AG04449 (cell line): Measurements from ENCODE around the gene SMCHD1.

Source experiments
- CTCF ChIA-PET: fragments of 350-600 bp; formaldehyde crosslinking; extraction: SDS; loops from one replicate; lab custom pipeline; 2021; ENCODE audit warnings: antibody characterized with exemption; lab: Yijun Ruan, JAX
- POLR2A ChIA-PET: fragments of 400-600, 350-600 bp; formaldehyde crosslinking; extraction: SDS; loops from one replicate; lab custom pipeline; 2020; ENCODE audit warnings: antibody characterized with exemption, inconsistent platforms; lab: Yijun Ruan, JAX
- DNase-seq: peaks from one replicate; pipeline ENCODE4 v3.0.0-alpha.2; 2010; ENCODE audit warnings: low read depth, low spot score
- H3K4me3 ChIP-seq: 2 replicates; pipeline ENCODE4 v1.5.1; 2011; ENCODE audit warnings: low read depth, mild to moderate bottlenecking, control low read depth, low read length
- TF ChIP-seq, protein P1 (sequence below): IDR thresholded peaks from one replicate; pipeline ENCODE4 v1.5.1; 2011; ENCODE audit warnings: mild to moderate bottlenecking, moderate library complexity, low read length, control low read depth, inconsistent platforms; ENCODE audit not compliant: insufficient read depth; ENCODE audit errors: missing control alignments

The SMCHD1 gene

DNA sequence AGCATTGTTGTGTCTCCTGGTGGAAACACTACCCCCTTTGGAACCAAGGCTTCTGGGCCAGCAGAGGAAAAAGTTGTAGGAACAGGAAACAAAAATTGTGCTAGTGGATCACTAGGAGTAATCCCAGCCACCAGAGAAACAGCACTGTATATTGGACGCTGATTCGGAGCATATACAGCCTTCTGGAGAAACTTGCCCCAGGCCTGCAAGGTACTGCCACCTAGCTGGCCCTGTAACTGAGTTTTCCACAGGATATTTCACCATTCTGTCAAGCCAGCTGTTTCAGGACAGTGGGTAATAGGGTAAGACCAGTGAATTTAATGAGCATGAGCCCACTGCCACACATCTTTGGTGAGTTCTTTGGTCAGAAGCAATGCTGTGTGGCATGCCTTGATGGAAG is 166.2 kb downstream of the SMCHD1 start:
- DNase-seq = no peak
- no peak overlapping the region for H3K4me3 ChIP-seq
- ChIA-PET CTCF (no interaction called here), POLR2A (no interaction called here)
- TF ChIP-seq, protein P1, sequence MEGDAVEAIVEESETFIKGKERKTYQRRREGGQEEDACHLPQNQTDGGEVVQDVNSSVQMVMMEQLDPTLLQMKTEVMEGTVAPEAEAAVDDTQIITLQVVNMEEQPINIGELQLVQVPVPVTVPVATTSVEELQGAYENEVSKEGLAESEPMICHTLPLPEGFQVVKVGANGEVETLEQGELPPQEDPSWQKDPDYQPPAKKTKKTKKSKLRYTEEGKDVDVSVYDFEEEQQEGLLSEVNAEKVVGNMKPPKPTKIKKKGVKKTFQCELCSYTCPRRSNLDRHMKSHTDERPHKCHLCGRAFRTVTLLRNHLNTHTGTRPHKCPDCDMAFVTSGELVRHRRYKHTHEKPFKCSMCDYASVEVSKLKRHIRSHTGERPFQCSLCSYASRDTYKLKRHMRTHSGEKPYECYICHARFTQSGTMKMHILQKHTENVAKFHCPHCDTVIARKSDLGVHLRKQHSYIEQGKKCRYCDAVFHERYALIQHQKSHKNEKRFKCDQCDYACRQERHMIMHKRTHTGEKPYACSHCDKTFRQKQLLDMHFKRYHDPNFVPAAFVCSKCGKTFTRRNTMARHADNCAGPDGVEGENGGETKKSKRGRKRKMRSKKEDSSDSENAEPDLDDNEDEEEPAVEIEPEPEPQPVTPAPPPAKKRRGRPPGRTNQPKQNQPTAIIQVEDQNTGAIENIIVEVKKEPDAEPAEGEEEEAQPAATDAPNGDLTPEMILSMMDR = no peak

DNA sequence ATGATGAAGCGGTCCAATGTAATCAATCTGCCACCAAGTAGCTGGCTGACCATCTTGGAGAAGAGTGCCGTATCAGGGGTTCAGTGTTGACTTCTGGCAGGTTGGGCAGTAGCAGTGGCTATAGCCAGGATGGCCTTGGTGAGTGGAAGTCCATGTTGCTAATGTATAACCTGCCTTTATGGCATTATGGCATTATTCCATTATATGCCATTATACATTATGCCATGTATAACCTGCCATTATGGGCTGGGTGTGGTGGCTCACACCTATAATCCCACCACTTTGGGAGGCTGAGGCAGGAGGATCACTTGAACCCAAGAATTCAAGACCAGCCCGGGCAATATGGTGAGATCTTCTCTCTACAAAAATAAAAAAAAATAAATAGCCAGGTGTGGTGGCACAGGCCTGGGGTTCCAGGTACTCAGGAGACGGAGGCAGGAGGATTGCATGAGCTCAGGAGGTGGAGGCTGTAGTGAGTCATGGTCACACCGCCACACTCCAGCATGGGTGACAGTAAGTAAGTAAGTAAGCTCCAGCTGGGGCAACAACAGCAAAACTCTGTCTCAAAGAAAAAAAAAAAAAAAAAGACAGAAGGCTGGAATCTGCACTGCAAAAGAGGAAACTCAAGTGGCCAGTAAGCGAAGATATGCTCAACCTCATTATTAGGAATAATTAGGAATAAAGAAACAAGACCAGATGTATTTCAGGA is 166.8 kb downstream of the SMCHD1 start:
- CTCF ChIA-PET = no interaction called here
- TF ChIP-seq, protein P1 = no peak
- DNase-seq = no peak
- H3K4me3 ChIP-seq = no peak overlapping the region
- POLR2A ChIA-PET = no interaction called here

GRCh38 chr18:2823202-2823601 is 167.7 kb downstream of the SMCHD1 start:
- CTCF ChIA-PET = interaction anchor here (0.9 kb wide), 1 partner anchor 13 kb away, joined by 3 read pairs; no protein-coding TSS in a partner anchor
- DNase-seq = no peak
- POLR2A ChIA-PET = no interaction called here
- TF ChIP-seq, protein P1 = no peak
- H3K4me3 ChIP-seq = no peak overlapping the region

DNA sequence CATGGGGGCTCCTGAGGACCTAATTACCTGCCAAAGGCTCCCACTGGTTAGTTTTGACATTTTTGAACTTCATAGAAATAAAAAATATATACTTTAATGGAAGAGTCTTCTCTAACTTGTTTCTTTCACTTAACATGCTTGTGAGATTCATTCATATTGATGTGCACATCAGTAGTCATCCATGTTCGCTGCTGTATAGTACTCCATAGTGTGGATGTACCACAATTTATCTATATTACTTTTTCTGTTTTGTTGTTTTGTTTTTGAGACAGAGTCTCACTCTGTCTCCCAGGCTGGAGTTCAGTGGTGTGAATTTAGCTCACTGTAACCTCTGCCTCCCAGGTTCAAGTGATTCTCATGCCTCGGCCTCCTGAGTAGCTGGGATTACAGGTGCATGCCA is 168.4 kb downstream of the SMCHD1 start:
- POLR2A ChIA-PET = no interaction called here
- CTCF ChIA-PET = interaction anchor here (0.9 kb wide), 1 partner anchor 12 kb away, joined by 3 read pairs; no protein-coding TSS in a partner anchor

DNA sequence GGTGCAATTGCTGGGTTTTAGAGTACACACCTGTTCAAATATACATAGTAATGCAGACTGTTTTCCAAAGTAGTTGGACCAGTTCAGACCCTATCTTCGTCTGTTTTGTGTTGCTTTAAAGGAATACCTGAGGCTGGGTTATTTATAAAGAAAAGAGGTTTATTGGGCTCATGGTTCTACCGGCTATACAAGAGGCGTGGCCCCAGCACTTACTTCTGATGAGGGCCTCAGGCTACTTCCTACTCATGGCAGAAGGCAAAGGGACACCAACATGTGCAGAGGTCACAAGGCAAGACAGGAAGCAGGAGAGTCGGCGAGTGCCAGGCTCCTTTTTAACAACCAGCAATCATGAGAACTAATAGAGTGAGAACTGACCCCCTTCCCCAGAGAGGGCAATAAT is 169.3 kb downstream of the SMCHD1 start:
- POLR2A ChIA-PET = no interaction called here
- no peak for DNase-seq
- TF ChIP-seq, protein P1 = no peak

More for the DNA sequence above, 168.4 kb downstream of the SMCHD1 start:
- DNase-seq = no peak
- H3K4me3 ChIP-seq = no peak overlapping the region
- TF ChIP-seq, protein P1 = no peak

DNA sequence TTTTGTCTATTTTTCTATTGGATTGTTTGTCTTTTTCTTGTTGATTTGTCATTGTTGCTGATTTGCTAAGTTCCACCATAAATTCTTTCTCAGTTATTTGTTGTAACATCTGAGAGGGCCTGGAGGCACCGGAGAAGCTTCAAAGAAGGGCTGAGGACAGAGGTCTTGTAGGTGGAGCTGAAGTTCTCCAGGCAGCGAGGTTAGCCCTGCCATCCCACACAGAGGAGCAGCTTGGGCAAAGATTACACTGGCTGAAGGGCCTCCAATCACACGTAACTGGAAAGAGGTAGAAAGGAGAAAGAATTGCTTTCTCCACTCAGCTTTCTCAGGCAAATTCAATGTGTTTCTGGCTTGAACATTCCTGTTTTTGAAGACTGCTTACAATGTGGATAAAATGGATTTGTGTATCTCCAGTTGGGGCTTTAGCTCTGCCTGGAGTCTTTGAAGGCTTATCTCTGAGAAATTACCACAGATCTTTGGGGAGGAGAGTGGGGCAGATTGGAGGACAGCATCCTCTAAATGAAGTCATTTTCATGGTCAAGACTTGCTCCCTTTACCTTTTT is 170.2 kb downstream of the SMCHD1 start:
- ChIA-PET CTCF (no interaction called here), POLR2A (no interaction called here)
- TF ChIP-seq, protein P1 = no peak
- DNase-seq = no peak
- H3K4me3 ChIP-seq = no peak overlapping the region

More for the DNA sequence above, 169.3 kb downstream of the SMCHD1 start:
- H3K4me3 ChIP-seq = no peak overlapping the region
- CTCF ChIA-PET = no interaction called here
